Stomach (tissue), 4 donors: ENCODE results near the gene SERBP1.

Experiments
- CTCF ChIP-seq, 7 experiments: fragments of 450-650 bp in 4 of 7; fragments of 200-600 bp in 3 of 7; sonication (generic) in 3 of 7; IDR thresholded peaks; one replicate each; pipeline ENCODE4 v1.5.1; 2016 to 2019; ENCODE audit warnings: antibody characterized with exemption in 7 of 7, control low read depth in 2 of 7, mild to moderate bottlenecking in 1 of 7
- EP300 ChIP-seq: sonication (generic); formaldehyde crosslinking; IDR thresholded peaks from one replicate; pipeline ENCODE4 v1.6.1; 2017; ENCODE audit warnings: antibody characterized with exemption
- POLR2A ChIP-seq, 4 donors: fragments of 450-650 bp; IDR thresholded peaks; one replicate each; pipeline ENCODE4 v1.6.1; 2016; ENCODE audit warnings: antibody characterized with exemption in 4 of 4, control low read depth in 2 of 4, mild to moderate bottlenecking in 1 of 4, moderate library complexity in 1 of 4
- POLR2AphosphoS5 ChIP-seq, 3 donors: sonication (generic); formaldehyde crosslinking; IDR thresholded peaks; one replicate each; pipeline ENCODE4 v1.6.1; 2016; ENCODE audit warnings: antibody characterized with exemption in 3 of 3

GRCh38 chr1:67367370-67368045 lies 62.7 kb downstream of the SERBP1 start:
- TF ChIP-seq CTCF (IDR thresholded peaks at IDR 0.05), result no peak
- TF ChIP-seq POLR2AphosphoS5 (IDR thresholded peaks at IDR 0.05), result no peak
- TF ChIP-seq POLR2A (IDR thresholded peaks at IDR 0.05), result no peak
- no peak for TF ChIP-seq EP300
